GM19025 (cell line): ENCODE measurements around the gene FAM13A.
A peak's percentile ranks its signal among the peaks of the same experiment; 100 is the strongest.
"Not testable (repeated sequence)": the region's sequence is repeated elsewhere in the genome, so short reads cannot be mapped to it uniquely, and the experiment has no call there.

Experiments
- ATAC-seq: cut with Tn5 transposase; IDR thresholded peaks from one replicate; pipeline ENCODE4 v1.9.1; 2021; ENCODE audit warnings: mild to moderate bottlenecking, low read depth, moderate library complexity; ENCODE audit not compliant: unreplicated experiment

The FAM13A gene

DNA sequence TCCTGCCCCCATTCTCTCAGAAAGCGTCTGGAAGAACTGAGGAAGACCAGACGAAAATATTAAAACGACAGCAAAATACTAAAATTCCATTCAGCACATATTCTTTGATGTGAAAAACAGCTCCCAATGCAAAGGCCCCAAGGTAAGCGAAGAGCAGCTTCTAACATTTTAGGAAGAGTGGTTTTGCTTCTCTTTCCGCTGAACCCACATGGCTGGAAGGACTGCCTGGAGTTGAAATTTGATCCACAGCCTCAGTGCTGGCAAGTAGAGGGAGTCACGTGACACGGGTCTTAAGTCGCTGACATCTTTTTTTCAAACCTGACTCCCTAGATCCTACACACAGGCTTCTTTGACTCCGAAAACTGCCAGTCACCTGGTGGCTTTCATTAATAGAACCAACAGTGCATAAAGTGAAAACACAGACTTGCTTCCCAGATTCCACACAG is at the start of gene FAM13A:
TSS of gene FAM13A (minus strand) at position 233 of the 446 bp plus-strand sequence. CDS start at position 12, 221 bp downstream.
- ATAC-seq, result no peak

GRCh38 chr4:89105726-89106125 is 48.7 kb upstream of the FAM13A start:
- ATAC-seq, result no peak

DNA sequence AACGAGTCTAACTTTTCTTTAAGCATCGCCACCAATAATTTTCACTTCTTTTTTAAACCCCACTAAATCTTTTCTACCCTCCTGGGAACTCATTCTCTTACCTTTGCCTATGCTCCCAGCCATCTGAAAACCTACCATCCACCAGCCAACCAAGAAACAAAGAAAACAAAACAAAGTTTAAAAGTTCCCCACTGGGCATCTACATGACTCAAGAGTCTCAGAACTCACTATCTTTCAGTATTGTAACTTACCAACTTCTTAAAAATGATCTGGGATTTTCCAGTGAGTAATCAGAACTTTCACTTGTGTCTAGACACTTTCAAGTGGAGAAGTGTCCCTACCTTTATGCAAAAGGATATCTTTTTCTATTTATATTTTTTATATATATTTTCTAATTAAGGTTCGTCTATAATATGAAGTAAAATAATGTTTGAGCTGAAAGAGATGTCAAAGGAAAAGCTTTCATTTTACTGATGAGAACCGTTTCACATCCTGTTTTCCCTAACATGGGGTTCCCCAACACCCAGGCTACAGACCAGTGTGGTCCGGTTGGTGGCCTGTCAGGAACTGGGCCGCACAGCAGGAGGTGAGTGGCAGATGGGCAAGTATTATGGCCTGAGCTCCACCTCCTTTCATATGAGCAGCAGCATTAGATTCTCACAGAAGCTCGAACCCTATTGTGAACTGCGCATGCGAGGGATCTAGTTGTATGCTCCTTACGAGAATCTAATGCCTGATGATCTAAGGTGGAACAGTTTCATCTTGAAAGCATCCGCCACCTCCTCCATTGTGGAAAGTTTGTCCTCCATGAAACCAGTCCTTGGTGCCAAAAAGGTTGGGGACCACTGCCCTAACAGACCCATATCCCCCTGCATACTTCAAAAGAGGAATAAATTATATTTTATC is 44.5 kb upstream of the FAM13A start:
- ATAC-seq, result peak; percentile 96

- peak; percentile 8 for ATAC-seq
Observed at GRCh38 chr4:89100853-89101252, 43.9 kb upstream of the FAM13A start.

DNA sequence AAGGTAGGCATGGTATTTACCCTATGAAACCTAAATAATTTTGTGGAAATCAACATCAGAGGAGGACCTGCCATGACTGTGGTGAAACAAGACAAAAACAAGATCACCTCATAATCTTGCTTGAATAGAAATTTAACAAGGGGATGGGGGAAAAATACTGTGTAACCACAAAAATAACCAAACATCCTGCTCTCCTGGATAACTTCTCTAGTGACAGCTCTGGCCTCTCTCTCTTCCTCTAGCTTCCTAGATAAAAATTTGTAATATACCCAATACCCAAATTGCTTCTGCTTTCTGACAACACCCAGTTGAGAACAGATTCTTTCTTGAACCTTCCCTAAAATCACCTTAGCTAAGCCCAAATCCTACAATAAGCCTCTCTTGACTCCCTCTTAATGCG is 42.5 kb upstream of the FAM13A start:
- ATAC-seq, result no peak

DNA sequence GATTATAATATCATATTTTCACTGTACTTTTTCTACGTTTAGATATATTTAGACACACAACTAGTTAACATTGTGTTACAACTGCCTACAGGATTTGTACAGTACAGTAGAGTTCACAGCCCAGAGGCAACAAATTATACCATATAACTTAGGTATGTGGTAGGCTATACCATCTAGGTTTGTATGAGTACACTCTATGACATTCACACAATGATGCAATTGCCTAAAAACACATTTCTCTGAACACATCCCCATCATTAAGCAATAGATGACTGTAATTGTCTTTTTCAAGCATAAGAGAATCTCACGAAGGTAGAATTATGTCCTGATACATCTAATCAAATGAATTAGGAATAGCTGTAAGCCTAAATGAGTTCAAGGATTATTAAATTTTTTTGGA is 42.0 kb upstream of the FAM13A start:
- no peak for ATAC-seq

GRCh38 chr4:89078300-89078699 is 21.3 kb upstream of the FAM13A start:
- no peak for ATAC-seq

- no peak for ATAC-seq
Observed at GRCh38 chr4:89077761-89078160, 20.8 kb upstream of the FAM13A start.

DNA sequence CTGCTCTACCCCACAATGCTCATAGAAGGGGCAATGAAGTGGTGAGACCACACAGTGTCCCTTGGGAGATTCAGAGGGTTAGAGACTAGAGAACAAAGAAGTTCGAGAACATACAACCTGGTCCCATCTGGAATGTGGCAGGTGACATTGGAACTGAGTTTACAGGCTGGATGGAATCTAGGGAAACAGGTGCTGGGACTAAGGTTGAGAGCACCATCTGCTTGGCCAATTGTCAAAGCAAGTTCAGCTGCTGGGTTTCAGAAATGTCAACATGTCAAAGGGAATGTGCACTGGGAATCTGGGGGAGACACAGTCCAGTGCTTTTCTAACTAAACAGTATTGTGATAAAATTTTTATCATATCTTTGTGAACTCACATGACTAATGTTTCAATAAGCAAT is 15.9 kb upstream of the FAM13A start:
- ATAC-seq, result no peak

GRCh38 chr4:89071311-89071710 is 14.3 kb upstream of the FAM13A start:
- ATAC-seq, result no peak

DNA sequence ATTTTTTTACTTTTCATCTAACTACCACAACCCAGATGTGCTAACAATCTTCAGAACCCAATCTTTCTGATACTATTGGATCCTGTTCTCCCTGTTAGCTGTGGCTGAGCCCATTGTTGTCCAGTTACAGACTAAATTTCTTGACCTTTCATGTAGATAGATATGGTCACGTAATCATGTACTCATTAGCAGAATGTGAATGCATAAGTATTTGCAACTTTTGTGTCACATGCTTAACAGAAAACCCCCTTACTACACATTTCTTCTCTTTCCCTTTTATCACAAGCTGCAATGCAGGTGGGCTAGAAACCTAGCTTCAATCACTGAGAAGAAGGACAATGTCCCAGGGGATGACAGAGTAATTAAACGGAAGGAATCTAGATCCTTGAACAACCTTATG is 13.1 kb upstream of the FAM13A start:
- ATAC-seq, result peak; percentile 50

DNA sequence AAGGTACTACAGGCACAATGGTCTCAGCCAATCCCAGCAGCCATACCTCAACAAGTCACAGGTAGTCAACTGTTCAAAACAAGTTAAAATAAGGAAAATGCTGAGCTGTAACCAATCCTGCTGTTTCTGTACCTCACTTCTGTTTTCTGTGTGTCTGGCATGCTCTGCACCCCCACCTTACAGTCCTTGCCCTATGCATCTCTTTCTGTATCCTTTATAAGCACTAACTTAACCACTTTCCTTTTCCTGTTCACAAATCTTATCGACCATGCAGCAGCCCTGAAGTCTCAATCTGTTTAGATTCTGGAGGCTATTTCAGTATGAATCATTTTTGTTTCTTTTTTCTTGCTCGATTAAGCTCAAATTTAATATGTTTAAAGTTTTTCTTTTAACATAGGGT is 12.5 kb upstream of the FAM13A start:
- ATAC-seq, result peak; percentile 67

DNA sequence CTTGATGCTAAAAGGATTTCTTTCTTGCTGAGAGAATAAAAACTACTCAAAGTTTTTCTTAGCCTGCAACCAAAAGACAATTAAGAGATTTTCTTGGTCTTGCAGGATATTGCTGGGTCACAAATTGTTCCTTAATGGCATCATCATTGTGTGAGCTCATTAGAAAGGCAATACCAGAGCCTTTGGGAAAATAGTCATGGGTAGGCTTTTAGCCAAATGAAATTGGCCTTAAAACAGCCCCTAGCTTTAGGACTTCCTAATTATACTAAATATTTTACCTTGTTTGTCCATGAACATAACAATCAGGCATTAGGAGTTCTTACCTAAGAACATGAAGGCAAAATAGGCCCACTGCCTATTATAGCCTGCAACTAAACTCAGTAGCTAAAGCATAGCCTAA is 10.4 kb upstream of the FAM13A start:
- no peak for ATAC-seq

DNA sequence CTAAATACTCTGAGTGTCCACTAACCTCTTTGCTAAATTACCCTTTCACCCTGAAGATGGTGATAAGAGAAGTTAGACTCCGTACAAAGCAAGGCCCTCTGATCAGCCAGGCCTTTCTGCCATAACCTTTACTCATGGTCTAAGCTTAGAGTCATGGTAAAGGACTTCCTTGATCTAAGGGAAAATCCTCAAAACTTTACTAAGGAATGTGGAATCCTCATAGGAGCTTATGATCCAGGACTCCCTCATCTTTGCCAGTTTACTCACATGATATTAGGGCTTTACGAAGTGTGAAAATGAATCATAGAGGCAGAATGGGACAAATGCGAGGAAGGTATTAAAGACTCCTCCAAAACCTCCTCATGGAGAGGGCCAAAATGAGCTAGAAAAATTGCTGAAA is 7.9 kb upstream of the FAM13A start:
- no peak for ATAC-seq

GRCh38 chr4:89057844-89058243 is 859 bp upstream of the FAM13A start:
- ATAC-seq, result not testable (repeated sequence)

DNA sequence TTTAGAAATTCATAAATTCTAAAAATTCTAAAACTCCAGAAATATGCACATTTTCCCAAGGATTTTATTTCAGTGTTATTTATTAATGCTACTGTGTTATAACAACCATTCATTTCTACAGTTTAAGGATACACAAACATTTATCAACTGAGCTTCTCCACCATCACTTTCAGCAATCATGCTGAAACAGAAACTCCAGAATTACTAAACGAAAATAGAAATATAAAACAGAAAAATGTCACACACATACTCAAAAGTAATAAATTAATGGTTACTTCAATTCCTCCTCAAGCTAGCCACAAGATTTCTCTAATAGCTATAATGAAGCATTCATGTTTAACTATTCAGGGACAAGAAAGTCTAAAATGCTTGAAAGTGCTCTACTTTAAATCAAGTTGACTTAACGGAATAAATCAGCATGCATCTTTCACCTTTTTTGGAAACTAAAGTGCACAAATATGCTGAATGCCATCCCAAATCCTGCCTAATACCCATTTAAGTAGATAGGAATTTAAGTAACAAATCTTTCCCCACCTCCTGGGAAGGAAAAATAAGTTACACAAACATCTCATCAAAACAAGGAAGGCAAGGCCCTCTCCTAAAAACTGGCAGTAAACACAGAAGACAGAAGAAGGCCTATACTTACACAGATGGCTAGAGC is 563 bp downstream of the FAM13A start:
- ATAC-seq, result no peak

- no peak for ATAC-seq
Observed at GRCh38 chr4:89055157-89056080, 1.6 kb downstream of the FAM13A start.

DNA sequence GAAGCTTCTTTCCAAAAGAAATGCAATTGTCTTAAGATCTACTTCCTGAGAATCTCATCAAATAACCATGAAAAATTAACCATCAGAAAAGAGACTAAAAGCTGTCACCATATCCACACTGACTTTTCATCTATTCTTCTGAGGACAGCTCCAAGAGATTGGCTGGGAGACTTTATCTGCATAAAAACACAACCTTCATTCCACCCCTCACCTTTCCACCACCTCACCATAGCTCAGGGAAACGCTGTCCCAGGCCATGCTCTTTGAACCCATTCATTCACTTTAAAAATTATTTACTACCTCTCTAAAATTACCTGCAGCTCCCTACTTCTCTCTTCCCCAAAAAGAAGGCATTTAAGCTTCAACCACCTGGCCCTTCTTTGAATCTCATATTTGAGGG is 2.4 kb downstream of the FAM13A start:
- no peak for ATAC-seq

DNA sequence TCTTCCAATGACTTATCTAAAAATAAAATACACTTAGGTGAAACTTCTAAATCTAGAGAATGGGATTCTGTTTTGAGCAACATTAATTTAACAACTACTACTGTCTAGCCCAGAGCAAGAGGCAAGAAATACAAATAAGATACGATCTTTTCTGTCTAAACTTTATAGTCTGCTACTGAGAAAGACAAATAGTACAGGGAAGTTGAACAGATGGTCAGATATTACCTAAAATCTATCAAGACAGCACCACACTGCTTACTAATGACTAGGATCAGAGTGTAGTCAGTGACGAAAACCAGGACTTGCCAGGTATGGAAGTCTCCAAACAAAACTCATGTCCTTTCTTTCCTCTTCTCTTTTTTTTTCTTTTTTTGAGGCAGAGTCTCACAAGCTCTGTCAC is 7.1 kb downstream of the FAM13A start:
- no peak for ATAC-seq

DNA sequence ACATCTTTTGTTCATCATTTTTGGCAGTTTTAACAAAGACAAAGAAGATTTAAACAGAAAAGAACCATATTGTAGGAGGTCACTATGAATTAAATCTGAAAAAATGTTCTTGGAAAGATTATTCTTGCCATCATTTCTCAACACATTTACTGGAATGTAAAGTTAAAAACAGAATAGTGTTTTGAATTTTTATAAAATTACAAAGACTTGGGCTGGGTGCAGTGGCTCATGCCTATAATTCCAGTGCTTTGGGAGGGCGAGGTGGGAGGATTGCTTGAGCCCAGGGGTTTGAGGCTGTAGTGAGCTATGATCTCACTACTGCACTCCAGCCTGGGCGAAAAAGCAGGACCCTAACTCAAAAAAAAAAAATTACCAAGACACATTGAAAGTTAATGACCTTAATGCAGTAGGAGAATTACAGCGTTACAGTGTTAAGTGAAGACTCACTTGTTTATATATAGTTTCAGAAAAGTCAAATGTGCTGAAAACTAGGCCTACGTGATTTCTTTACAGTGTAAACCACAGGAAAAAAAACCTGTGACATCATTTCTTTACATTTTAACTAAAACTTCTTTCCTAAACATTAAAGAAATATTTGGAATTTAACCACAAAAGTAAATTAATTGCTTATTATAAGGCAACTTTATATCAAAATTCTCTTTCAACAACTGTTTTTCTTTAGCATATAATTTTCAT is 7.9 kb downstream of the FAM13A start:
- no peak for ATAC-seq
